Panc1 (cell line): ENCODE results near the gene CLDN1.

Experiments used
- SIN3A ChIP-seq: IDR thresholded peaks from 2 replicates; pipeline ENCODE4 v1.6.1; 2012; ENCODE audit warnings: low read depth, mild to moderate bottlenecking, low read length, moderate library complexity, borderline replicate concordance; ENCODE audit not compliant: insufficient read depth
- TCF7L2 ChIP-seq: IDR thresholded peaks from 2 replicates; pipeline ENCODE4 v1.6.1; 2011; ENCODE audit warnings: mild to moderate bottlenecking, low read depth, low read length, inconsistent platforms
- TF ChIP-seq, protein P1 (sequence below): fragments of 450-650 bp; IDR thresholded peaks from 2 replicates; pipeline ENCODE4 v1.5.1; 2017; ENCODE audit warnings: mild to moderate bottlenecking

DNA sequence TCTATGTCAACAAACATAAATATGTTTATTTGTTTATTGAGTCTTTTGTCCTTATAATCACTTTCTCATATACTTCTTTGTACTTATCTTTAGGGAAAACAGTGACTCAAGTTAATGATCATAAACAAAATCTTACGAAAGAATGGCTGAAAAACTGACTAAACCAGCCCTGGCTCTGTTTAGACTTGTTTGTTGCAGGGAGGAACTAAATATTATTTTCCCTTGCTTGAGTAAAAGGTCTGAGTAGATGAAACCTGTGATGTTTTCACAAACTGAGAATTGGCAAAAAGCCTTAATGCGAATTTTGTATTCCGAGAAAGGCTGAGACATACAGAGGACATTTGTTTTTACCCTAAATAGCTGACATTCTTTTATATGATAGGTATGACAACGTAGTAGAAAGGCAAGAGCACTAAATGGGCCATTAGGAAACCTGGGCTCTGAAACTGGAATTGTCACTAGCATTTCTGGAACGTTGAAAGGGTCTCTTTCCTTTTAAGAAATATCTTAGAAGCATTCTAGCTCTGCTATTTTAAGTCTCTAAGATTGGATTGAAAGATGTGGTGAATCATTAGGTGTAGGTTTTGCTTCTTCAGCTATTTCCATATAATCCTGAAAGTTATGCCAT is 47.5 kb upstream of the CLDN1 start:
- TF ChIP-seq SIN3A (no peak), TCF7L2 (no peak)
- TF ChIP-seq, protein P1, sequence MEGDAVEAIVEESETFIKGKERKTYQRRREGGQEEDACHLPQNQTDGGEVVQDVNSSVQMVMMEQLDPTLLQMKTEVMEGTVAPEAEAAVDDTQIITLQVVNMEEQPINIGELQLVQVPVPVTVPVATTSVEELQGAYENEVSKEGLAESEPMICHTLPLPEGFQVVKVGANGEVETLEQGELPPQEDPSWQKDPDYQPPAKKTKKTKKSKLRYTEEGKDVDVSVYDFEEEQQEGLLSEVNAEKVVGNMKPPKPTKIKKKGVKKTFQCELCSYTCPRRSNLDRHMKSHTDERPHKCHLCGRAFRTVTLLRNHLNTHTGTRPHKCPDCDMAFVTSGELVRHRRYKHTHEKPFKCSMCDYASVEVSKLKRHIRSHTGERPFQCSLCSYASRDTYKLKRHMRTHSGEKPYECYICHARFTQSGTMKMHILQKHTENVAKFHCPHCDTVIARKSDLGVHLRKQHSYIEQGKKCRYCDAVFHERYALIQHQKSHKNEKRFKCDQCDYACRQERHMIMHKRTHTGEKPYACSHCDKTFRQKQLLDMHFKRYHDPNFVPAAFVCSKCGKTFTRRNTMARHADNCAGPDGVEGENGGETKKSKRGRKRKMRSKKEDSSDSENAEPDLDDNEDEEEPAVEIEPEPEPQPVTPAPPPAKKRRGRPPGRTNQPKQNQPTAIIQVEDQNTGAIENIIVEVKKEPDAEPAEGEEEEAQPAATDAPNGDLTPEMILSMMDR, result no peak
